Measurements from ENCODE around the gene ZNF335. TPM values are rescaled to one million over a fixed set of nuclear protein-coding genes. Genes with fewer than 3 reads are reported as not detected.

The ZNF335 gene
- total and polyA plus RNA-seq, 2 experiments from 2014 or later = 12.6 to 14.9 TPM

DNA sequence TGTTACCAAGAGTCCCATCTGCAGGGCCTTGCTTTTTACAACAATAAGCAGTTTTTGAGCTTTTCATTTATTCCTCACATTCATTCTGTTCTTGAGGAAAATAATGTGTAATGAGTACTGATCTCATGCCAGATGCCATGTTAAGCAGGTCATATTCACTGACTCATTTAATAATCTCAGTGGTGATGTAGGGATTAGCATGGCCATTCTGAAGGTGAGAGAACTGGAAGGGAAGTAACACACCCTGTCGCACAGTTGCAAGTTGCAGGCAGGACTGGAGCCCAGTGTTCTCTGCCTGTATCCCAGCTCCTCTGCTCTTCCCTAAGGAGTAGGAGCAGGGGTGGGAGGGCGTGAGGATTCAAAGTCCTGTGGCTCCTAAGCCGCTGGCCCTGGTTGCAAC is 31.9 kb downstream of the ZNF335 start:
- Histone ChIP-seq H4K20me1 (ENCODE audit: insufficient read depth, poor library complexity, severe bottlenecking) (no peaks in the 10 kb centered on the region), H3K79me2 (peaks cover 30% of the 10 kb centered on the region), H3K27me3 (no peaks in the 10 kb centered on the region), H3K9me3 (ENCODE audit: low read depth) (no peaks in the 10 kb centered on the region), H3K4me2 (no peak overlapping the region), H3K4me3 (no peak overlapping the region), H2AFZ (no peak overlapping the region), H3K4me1 (ENCODE audit: insufficient read depth) (peaks cover 5% of the 10 kb centered on the region), H3K9me2 (replicated peaks; ENCODE audit: insufficient read depth) (no peaks in the 10 kb centered on the region), H3K27ac (no peak overlapping the region), H3K36me3 (replicated peaks; ENCODE audit: insufficient read depth, low read depth) (no peaks in the 10 kb centered on the region)
- no peak for TF ChIP-seq EZH2 (IDR thresholded peaks at IDR 0.05; ENCODE audit: borderline replicate concordance)
- TF ChIP-seq, protein P1, sequence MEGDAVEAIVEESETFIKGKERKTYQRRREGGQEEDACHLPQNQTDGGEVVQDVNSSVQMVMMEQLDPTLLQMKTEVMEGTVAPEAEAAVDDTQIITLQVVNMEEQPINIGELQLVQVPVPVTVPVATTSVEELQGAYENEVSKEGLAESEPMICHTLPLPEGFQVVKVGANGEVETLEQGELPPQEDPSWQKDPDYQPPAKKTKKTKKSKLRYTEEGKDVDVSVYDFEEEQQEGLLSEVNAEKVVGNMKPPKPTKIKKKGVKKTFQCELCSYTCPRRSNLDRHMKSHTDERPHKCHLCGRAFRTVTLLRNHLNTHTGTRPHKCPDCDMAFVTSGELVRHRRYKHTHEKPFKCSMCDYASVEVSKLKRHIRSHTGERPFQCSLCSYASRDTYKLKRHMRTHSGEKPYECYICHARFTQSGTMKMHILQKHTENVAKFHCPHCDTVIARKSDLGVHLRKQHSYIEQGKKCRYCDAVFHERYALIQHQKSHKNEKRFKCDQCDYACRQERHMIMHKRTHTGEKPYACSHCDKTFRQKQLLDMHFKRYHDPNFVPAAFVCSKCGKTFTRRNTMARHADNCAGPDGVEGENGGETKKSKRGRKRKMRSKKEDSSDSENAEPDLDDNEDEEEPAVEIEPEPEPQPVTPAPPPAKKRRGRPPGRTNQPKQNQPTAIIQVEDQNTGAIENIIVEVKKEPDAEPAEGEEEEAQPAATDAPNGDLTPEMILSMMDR (IDR thresholded peaks at IDR 0.05; ENCODE audit: poor library complexity) = no peak
- TF ChIP-seq EZH2phosphoT487 (IDR thresholded peaks at IDR 0.05; ENCODE audit: low read depth, severe bottlenecking, unreplicated experiment) = no peak
- DNase-seq (ENCODE audit: low spot score) = no peak
- WGBS (ENCODE audit: low lambda C conversion rate, missing lambda C conversion rate) = 94% methylated on average over 3 of the region's 3 CpGs

- H3K9me3 ChIP-seq (ENCODE audit: low read depth) = no peaks in the 10 kb centered on the region
- H3K4me3 ChIP-seq = no peak overlapping the region
- H2AFZ ChIP-seq = no peak overlapping the region
- H3K79me2 ChIP-seq = peaks cover 32% of the 10 kb centered on the region
- H3K36me3 ChIP-seq (replicated peaks; ENCODE audit: insufficient read depth, low read depth) = no peaks in the 10 kb centered on the region
- no peaks in the 10 kb centered on the region for H4K20me1 ChIP-seq (ENCODE audit: insufficient read depth, poor library complexity, severe bottlenecking)
- TF ChIP-seq EZH2 (IDR thresholded peaks at IDR 0.05; ENCODE audit: borderline replicate concordance) = no peak
- TF ChIP-seq, protein P1 (IDR thresholded peaks at IDR 0.05; ENCODE audit: poor library complexity) = no peak
- TF ChIP-seq EZH2phosphoT487 (IDR thresholded peaks at IDR 0.05; ENCODE audit: low read depth, severe bottlenecking, unreplicated experiment) = no peak
- DNase-seq (ENCODE audit: low spot score) = no peak
- 87% methylated on average over 13 of the region's 13 CpGs for WGBS (ENCODE audit: low lambda C conversion rate, missing lambda C conversion rate)
- H3K27ac ChIP-seq = no peak overlapping the region
- H3K9me2 ChIP-seq (replicated peaks; ENCODE audit: insufficient read depth) = no peaks in the 10 kb centered on the region
- H3K4me1 ChIP-seq (ENCODE audit: insufficient read depth) = peaks cover 5% of the 10 kb centered on the region
- H3K4me2 ChIP-seq = no peak overlapping the region
- no peaks in the 10 kb centered on the region for H3K27me3 ChIP-seq
Measured at GRCh38 chr20:45938727-45939438, 33.1 kb downstream of the ZNF335 start.

DNA sequence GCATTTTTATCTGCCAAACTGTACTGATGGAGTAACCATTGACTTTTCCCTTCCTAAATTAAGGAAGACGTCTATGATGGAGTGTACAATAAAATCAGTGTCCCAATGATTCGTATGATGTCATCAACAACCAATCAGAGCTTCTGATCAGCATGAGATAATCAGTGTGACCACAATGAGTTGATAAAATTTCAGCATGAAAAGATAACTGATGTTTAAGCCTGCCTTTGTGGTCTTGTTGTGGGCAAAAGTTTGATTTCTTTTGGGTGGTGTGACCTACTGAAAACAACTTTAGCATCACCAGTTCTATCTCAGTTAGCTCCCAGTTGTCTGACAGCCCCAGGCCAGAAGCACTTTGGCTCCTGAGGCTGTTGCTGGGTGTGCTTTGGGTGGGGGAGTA is 34.2 kb downstream of the ZNF335 start:
- TF ChIP-seq, protein P1 (IDR thresholded peaks at IDR 0.05; ENCODE audit: poor library complexity) = no peak
- TF ChIP-seq EZH2phosphoT487 (IDR thresholded peaks at IDR 0.05; ENCODE audit: low read depth, severe bottlenecking, unreplicated experiment) = no peak
- TF ChIP-seq EZH2 (IDR thresholded peaks at IDR 0.05; ENCODE audit: borderline replicate concordance) = no peak
- Histone ChIP-seq H3K9me2 (replicated peaks; ENCODE audit: insufficient read depth) (no peaks in the 10 kb centered on the region), H3K36me3 (replicated peaks; ENCODE audit: insufficient read depth, low read depth) (no peaks in the 10 kb centered on the region), H3K27me3 (no peaks in the 10 kb centered on the region), H4K20me1 (ENCODE audit: insufficient read depth, poor library complexity, severe bottlenecking) (no peaks in the 10 kb centered on the region), H3K9me3 (ENCODE audit: low read depth) (no peaks in the 10 kb centered on the region), H3K4me3 (no peak overlapping the region), H3K79me2 (peaks cover 44% of the 10 kb centered on the region), H2AFZ (no peak overlapping the region), H3K4me2 (no peak overlapping the region), H3K4me1 (ENCODE audit: insufficient read depth) (peaks cover 13% of the 10 kb centered on the region), H3K27ac (no peak overlapping the region)
- DNase-seq (ENCODE audit: low spot score) = no peak
- WGBS (ENCODE audit: low lambda C conversion rate, missing lambda C conversion rate) = 84% methylated on average over 2 of the region's 2 CpGs
